H9 (cell line): Measurements from ENCODE around the gene CHN1. TPM values are rescaled to one million over a fixed set of nuclear protein-coding genes. Genes with fewer than 3 reads are reported as not detected.

Experiments used
- DNase-seq: peaks from one replicate; pipeline ENCODE4 v3.0.0-alpha.2; 2017
- H2AFZ ChIP-seq: one replicate; pipeline ENCODE4 v1.6.1; 2013; ENCODE audit warnings: mild to moderate bottlenecking, low read length, control low read depth, moderate library complexity
- H2AK5ac ChIP-seq: 2 replicates; pipeline ENCODE4 v1.6.1; 2013; ENCODE audit warnings: low read length, control low read depth, mixed read lengths; ENCODE audit not compliant: insufficient read length
- H2BK120ac ChIP-seq: one replicate; pipeline ENCODE4 v1.6.1; 2013; ENCODE audit warnings: low read depth, mild to moderate bottlenecking, low read length, control low read depth, inconsistent platforms; ENCODE audit not compliant: poor library complexity, severe bottlenecking
- H2BK12ac ChIP-seq: 2 replicates; pipeline ENCODE4 v1.6.1; 2013; ENCODE audit warnings: low read length, control low read depth, mixed read lengths, low read depth; ENCODE audit not compliant: insufficient read length
- H2BK15ac ChIP-seq: 2 replicates; pipeline ENCODE4 v1.6.1; 2013; ENCODE audit warnings: low read depth, low read length, control low read depth
- H2BK20ac ChIP-seq: one replicate; pipeline ENCODE4 v1.6.1; 2013; ENCODE audit warnings: low read depth, mild to moderate bottlenecking, low read length, control low read depth, inconsistent platforms; ENCODE audit not compliant: poor library complexity, severe bottlenecking
- H2BK5ac ChIP-seq: 2 replicates; pipeline ENCODE4 v1.6.1; 2013; ENCODE audit warnings: low read length, control low read depth, mixed read lengths; ENCODE audit not compliant: insufficient read length
- H3K14ac ChIP-seq: 2 replicates; pipeline ENCODE4 v1.6.1; 2013; ENCODE audit warnings: low read length, control low read depth; ENCODE audit not compliant: insufficient read depth
- H3K18ac ChIP-seq: 2 replicates; pipeline ENCODE4 v1.6.1; 2013; ENCODE audit warnings: low read depth, mild to moderate bottlenecking, mixed read lengths, low read length, control low read depth; ENCODE audit not compliant: insufficient read length
- H3K23ac ChIP-seq: 2 replicates; pipeline ENCODE4 v1.6.1; 2013; ENCODE audit warnings: low read length, control low read depth, mixed read lengths, low read depth; ENCODE audit not compliant: insufficient read length
- H3K23me2 ChIP-seq: 2 replicates; pipeline ENCODE4 v1.6.1; 2013; ENCODE audit warnings: low read depth, mild to moderate bottlenecking, mixed read lengths, low read length, control low read depth; ENCODE audit not compliant: insufficient read length, poor library complexity, severe bottlenecking
- H3K27ac ChIP-seq: 2 replicates; pipeline ENCODE4 v1.5.1; 2013; ENCODE audit warnings: low read length, control low read depth, mixed read lengths, low read depth; ENCODE audit not compliant: insufficient read length
- H3K27me3 ChIP-seq: 2 replicates; pipeline ENCODE4 v1.6.1; 2013; ENCODE audit warnings: low read length, control low read depth, inconsistent platforms; ENCODE audit not compliant: insufficient read depth
- H3K4ac ChIP-seq: 2 replicates; pipeline ENCODE4 v1.6.1; 2013; ENCODE audit warnings: low read depth, mild to moderate bottlenecking, control low read depth, inconsistent platforms, low read length, moderate library complexity
- H3K4me1 ChIP-seq: 2 replicates; pipeline ENCODE4 v1.6.1; 2013; ENCODE audit warnings: low read length, control low read depth, inconsistent platforms; ENCODE audit not compliant: insufficient read depth
- H3K4me2 ChIP-seq: 2 replicates; pipeline ENCODE4 v1.6.1; 2013; ENCODE audit warnings: low read length, control low read depth, mixed read lengths; ENCODE audit not compliant: insufficient read length, insufficient read depth
- H3K56ac ChIP-seq: 2 replicates; pipeline ENCODE4 v1.6.1; 2013; ENCODE audit warnings: low read depth, mild to moderate bottlenecking, mixed read lengths, low read length, control low read depth; ENCODE audit not compliant: insufficient read length
- H3K79me1 ChIP-seq: 2 replicates; pipeline ENCODE4 v1.6.1; 2013; ENCODE audit warnings: low read depth, mild to moderate bottlenecking, moderate library complexity, low read length, control low read depth, inconsistent platforms; ENCODE audit not compliant: insufficient read depth, poor library complexity, severe bottlenecking
- H3K79me2 ChIP-seq: 2 replicates; pipeline ENCODE4 v1.6.1; 2013; ENCODE audit warnings: low read length, control low read depth, inconsistent platforms; ENCODE audit not compliant: insufficient read depth
- H3K9ac ChIP-seq: 2 replicates; pipeline ENCODE4 v1.6.1; 2013; ENCODE audit warnings: low read length, control low read depth, mixed read lengths; ENCODE audit not compliant: insufficient read length; ENCODE audit errors: extremely low read depth
- H3K9me3 ChIP-seq: one replicate; pipeline ENCODE4 v1.6.1; 2013; ENCODE audit warnings: low read depth, low read length, inconsistent platforms; ENCODE audit not compliant: control insufficient read depth
- H3T11ph ChIP-seq: one replicate; pipeline ENCODE4 v1.6.1; 2013; ENCODE audit warnings: mild to moderate bottlenecking, low read length, control low read depth, inconsistent platforms
- H4K20me1 ChIP-seq: one replicate; pipeline ENCODE4 v1.6.1; 2013; ENCODE audit not compliant: control insufficient read depth, insufficient read length, insufficient read depth
- H4K5ac ChIP-seq: 2 replicates; pipeline ENCODE4 v1.6.1; 2013; ENCODE audit warnings: low read depth, mild to moderate bottlenecking, mixed read lengths, low read length, control low read depth; ENCODE audit not compliant: insufficient read length
- H4K8ac ChIP-seq: replicated peaks from 2 replicates; pipeline ENCODE4 v1.6.1; 2013; ENCODE audit warnings: low read length, control low read depth, mixed read lengths, low read depth; ENCODE audit not compliant: insufficient read length
- H4K91ac ChIP-seq: 2 replicates; pipeline ENCODE4 v1.6.1; 2013; ENCODE audit warnings: low read depth, mild to moderate bottlenecking, moderate library complexity, mixed read lengths, low read length, control low read depth; ENCODE audit not compliant: insufficient read length
- H3K27ac Mint-ChIP-seq, 3 experiments: 2 replicates in 2 of 3; 3 replicates in 1 of 3; pipeline ENCODE4 v1.8.0; 2020 to 2021; ENCODE audit warnings: mixed read lengths in 3 of 3, mild to moderate bottlenecking in 1 of 3, moderate library complexity in 1 of 3
- H3K27me3 Mint-ChIP-seq: 2 replicates; pipeline ENCODE4 v1.8.0; 2021; ENCODE audit warnings: low read depth, mild to moderate bottlenecking, moderate library complexity, mixed read lengths
- H3K36me3 Mint-ChIP-seq, 3 experiments: 2 replicates in 2 of 3; 3 replicates in 1 of 3; pipeline ENCODE4 v1.8.0; 2020 to 2021; ENCODE audit warnings: low read depth in 3 of 3, mixed read lengths in 3 of 3; ENCODE audit not compliant: insufficient read depth in 1 of 3
- H3K4me1 Mint-ChIP-seq, 2 experiments: 2 replicates each; pipeline ENCODE4 v1.8.0; 2020; ENCODE audit warnings: mixed read lengths in 2 of 2
- H3K4me3 Mint-ChIP-seq, 2 experiments: 2 replicates in 1 of 2; 3 replicates in 1 of 2; pipeline ENCODE4 v1.8.0; 2020 to 2021; ENCODE audit warnings: mild to moderate bottlenecking in 2 of 2, mixed read lengths in 2 of 2, moderate library complexity in 1 of 2
- H3K9me3 Mint-ChIP-seq, 2 experiments: 2 replicates in 1 of 2; 3 replicates in 1 of 2; pipeline ENCODE4 v1.8.0; 2020; ENCODE audit warnings: mild to moderate bottlenecking in 2 of 2, mixed read lengths in 2 of 2, moderate library complexity in 1 of 2
- CTCF ChIP-seq: fragments of 200-600 bp; sonication (generic); conservative IDR thresholded peaks from 3 replicates; pipeline ENCODE4 v1.8.0; 2021; ENCODE audit warnings: antibody characterized with exemption, mild to moderate bottlenecking
- WGBS: extraction: QIAGEN DNeasy Blood & Tissue Kit; methylation state at CpG from one replicate; pipeline ENCODE4 v1.1.7; 2013; ENCODE audit warnings: missing lambda C conversion rate, low lambda C conversion rate, mixed read lengths; ENCODE audit not compliant: insufficient read length; ENCODE audit errors: extremely low coverage; 5-methylcytosine and 5-hydroxymethylcytosine counted together
- total RNA-seq: library from RNA; stranded (reverse); gene quantifications from 2 replicates; pipeline ENCODE4 v1.2.1, GENCODE V29; 2021

The CHN1 gene
- total RNA-seq, 1 experiment from 2014 or later: 33.9 TPM

GRCh38 chr2:174776223-174776622, 229.0 kb downstream of the CHN1 start:
- no peaks in the 10 kb centered on the region for H3K79me1 ChIP-seq
- no peak overlapping the region for H3K27ac ChIP-seq
- H3K27me3 ChIP-seq: no peaks in the 10 kb centered on the region

More at GRCh38 chr2:174776223-174776622, 229.0 kb downstream of the CHN1 start:
- H3K4me1 Mint-ChIP-seq: peaks cover 74 to 86% of the 10 kb centered on the region in 2 experiments
- no CpG with 5 or more reads among the region's 6 CpGs for WGBS
- peak; percentile 91 for TF ChIP-seq CTCF
- no peak overlapping the region for H2BK12ac ChIP-seq
- no peaks in the 10 kb centered on the region for H3K79me2 ChIP-seq
- H4K20me1 ChIP-seq: no peaks in the 10 kb centered on the region
- peaks cover 7% of the 10 kb centered on the region; the same call in 1 of the 2 replicates for H3K4me1 ChIP-seq
- no peak overlapping the region for H2BK5ac ChIP-seq
- peak; percentile 63 for DNase-seq
- H4K8ac ChIP-seq: no peak overlapping the region
- H2BK20ac ChIP-seq: no peak overlapping the region
- no peak overlapping the region for H3K4me3 Mint-ChIP-seq
- H3K9me3 Mint-ChIP-seq: no peaks in the 10 kb centered on the region
- no peak overlapping the region for H3K56ac ChIP-seq
- H2AFZ ChIP-seq: no peak overlapping the region
- no peak overlapping the region for H3K9ac ChIP-seq
- no peak overlapping the region for H3K23ac ChIP-seq
- peak overlapping the region; percentile 28 to 40 (median 28); a peak in 4 of 7 replicates for H3K27ac Mint-ChIP-seq
- no peak overlapping the region for H4K91ac ChIP-seq
- no peaks in the 10 kb centered on the region; the same call in none of the 2 replicates for H3K27me3 Mint-ChIP-seq
- H3K4ac ChIP-seq: no peak overlapping the region
- H3K4me2 ChIP-seq: no peak overlapping the region
- H3K14ac ChIP-seq: no peak overlapping the region
- no peak overlapping the region for H2AK5ac ChIP-seq
- H3K9me3 ChIP-seq: no peaks in the 10 kb centered on the region
- no peak overlapping the region for H3T11ph ChIP-seq
- H4K5ac ChIP-seq: no peak overlapping the region
- no peak overlapping the region for H2BK15ac ChIP-seq
- H3K36me3 Mint-ChIP-seq: no peaks in the 10 kb centered on the region
- H2BK120ac ChIP-seq: no peak overlapping the region
- no peak overlapping the region for H3K18ac ChIP-seq
- no peaks in the 10 kb centered on the region for H3K23me2 ChIP-seq
